KMS-11 (cell line): Measurements from ENCODE around the gene DBI.
"Not testable (repeated sequence)": the region's sequence is repeated elsewhere in the genome, so short reads cannot be mapped to it uniquely, and the experiment has no call there.

Experiments
- H2AFZ ChIP-seq: fragments of 200-600 bp; sonication (generic); 2 replicates; pipeline ENCODE4 v1.6.1; 2016; ENCODE audit warnings: antibody characterized with exemption, mixed run types, low read depth
- H3K27ac ChIP-seq: fragments of 200-600 bp; sonication (generic); 2 replicates; pipeline ENCODE4 v1.6.1; 2016; ENCODE audit warnings: mild to moderate bottlenecking, mixed run types
- H3K27me3 ChIP-seq: fragments of 200-600 bp; sonication (generic); 2 replicates; pipeline ENCODE4 v1.6.1; 2017; ENCODE audit warnings: mild to moderate bottlenecking, low read depth, mixed run types, moderate library complexity; ENCODE audit not compliant: insufficient read depth
- H3K36me3 ChIP-seq: fragments of 200-600 bp; sonication (generic); 2 replicates; pipeline ENCODE4 v1.6.1; 2017; ENCODE audit warnings: mild to moderate bottlenecking, mixed run types; ENCODE audit not compliant: insufficient read depth
- H3K4me1 ChIP-seq: fragments of 200-600 bp; sonication (generic); 2 replicates; pipeline ENCODE4 v1.6.1; 2016; ENCODE audit warnings: mild to moderate bottlenecking, low read depth, mixed run types; ENCODE audit not compliant: poor library complexity, severe bottlenecking
- H3K4me2 ChIP-seq: fragments of 200-600 bp; sonication (generic); 2 replicates; pipeline ENCODE4 v1.7.0; 2016; ENCODE audit warnings: mild to moderate bottlenecking, mixed run types
- H3K4me3 ChIP-seq: fragments of 200-600 bp; sonication (generic); IDR thresholded peaks from 2 replicates; pipeline ENCODE4 v1.6.1; 2017; ENCODE audit warnings: low read depth, low read length, mixed read lengths; ENCODE audit not compliant: insufficient read depth
- H3K79me2 ChIP-seq: fragments of 200-600 bp; sonication (generic); 2 replicates; pipeline ENCODE4 v1.6.1; 2016; ENCODE audit warnings: low read depth, mixed run types; ENCODE audit not compliant: insufficient read depth
- H3K9ac ChIP-seq: fragments of 200-600 bp; sonication (generic); 2 replicates; pipeline ENCODE4 v1.6.1; 2016; ENCODE audit warnings: mild to moderate bottlenecking, mixed run types
- H4K20me1 ChIP-seq: fragments of 200-600 bp; sonication (generic); 2 replicates; pipeline ENCODE4 v1.6.1; 2016; ENCODE audit warnings: mild to moderate bottlenecking, mixed run types; ENCODE audit not compliant: insufficient read depth
- CTCF ChIP-seq: fragments of 200-600 bp; sonication (generic); conservative IDR thresholded peaks from 2 replicates; pipeline ENCODE4 v1.6.1; 2017; ENCODE audit warnings: low read depth, mild to moderate bottlenecking, antibody characterized with exemption, low read length, moderate library complexity, mixed read lengths

Gene DBI

GRCh38 chr2:119402645-119403560 lies 36.1 kb downstream of the DBI start:
- Histone ChIP-seq H3K4me3 (no peak overlapping the region), H3K4me1 (peaks cover 2% of the 10 kb centered on the region), H2AFZ (no peak overlapping the region), H3K27me3 (no peaks in the 10 kb centered on the region), H3K79me2 (no peaks in the 10 kb centered on the region), H3K27ac (no peak overlapping the region), H4K20me1 (no peaks in the 10 kb centered on the region), H3K36me3 (no peaks in the 10 kb centered on the region), H3K9ac (no peak overlapping the region), H3K4me2 (no peak overlapping the region)
- no peak for TF ChIP-seq CTCF

GRCh38 chr2:119403618-119404017 lies 36.8 kb downstream of the DBI start:
- H3K9ac ChIP-seq, H3K4me2 ChIP-seq: not testable (repeated sequence)

GRCh38 chr2:119405151-119405550 lies 38.4 kb downstream of the DBI start:
- H4K20me1 ChIP-seq = no peaks in the 10 kb centered on the region
- H3K4me3 ChIP-seq = no peak overlapping the region
- H3K79me2 ChIP-seq = no peaks in the 10 kb centered on the region
- no peak for TF ChIP-seq CTCF
- peaks cover 8% of the 10 kb centered on the region for H3K4me1 ChIP-seq
- H3K9ac ChIP-seq = no peak overlapping the region
- no peaks in the 10 kb centered on the region for H3K27me3 ChIP-seq
- no peak overlapping the region for H2AFZ ChIP-seq
- no peak overlapping the region for H3K27ac ChIP-seq
- H3K4me2 ChIP-seq = no peak overlapping the region
- H3K36me3 ChIP-seq = no peaks in the 10 kb centered on the region

More at GRCh38 chr2:119403618-119404017, 36.8 kb downstream of the DBI start:
- H3K79me2 ChIP-seq, H3K4me3 ChIP-seq, H2AFZ ChIP-seq, H3K4me1 ChIP-seq, H3K36me3 ChIP-seq, H3K27ac ChIP-seq, H3K27me3 ChIP-seq, H4K20me1 ChIP-seq: not testable (repeated sequence)

- Histone ChIP-seq H3K4me3 (no peak overlapping the region), H3K27ac (0 out of 2 replicates have a peak overlapping the region, but pooled peaks have one; percentile 15)
These were observed 40.8 kb downstream of the DBI start for GRCh38 chr2:119407430-119408220.

More at GRCh38 chr2:119407430-119408220, 40.8 kb downstream of the DBI start:
- H4K20me1 ChIP-seq = no peaks in the 10 kb centered on the region
- peak overlapping the region; percentile 38; the same call in 1 of the 2 replicates for H2AFZ ChIP-seq
- TF ChIP-seq CTCF = peak; percentile 71
- H3K27me3 ChIP-seq = no peaks in the 10 kb centered on the region
- H3K36me3 ChIP-seq = no peaks in the 10 kb centered on the region
- no peak overlapping the region for H3K9ac ChIP-seq
- H3K4me1 ChIP-seq = peaks cover 8% of the 10 kb centered on the region
- H3K79me2 ChIP-seq = no peaks in the 10 kb centered on the region
- H3K4me2 ChIP-seq = 0 out of 2 replicates have a peak overlapping the region, but pooled peaks have one; percentile 21
